Ovary (tissue), 9 donors: ENCODE data around the gene MYO1E. TPM values are rescaled to one million over a fixed set of nuclear protein-coding genes. Genes with fewer than 3 reads are reported as not detected.
A peak's percentile ranks its signal among the peaks of the same experiment; 100 is the strongest.

Source experiments
- microRNA counts: library from miRNA; unstranded; fragments of <30 nt; microRNA quantifications from one replicate; lab custom pipeline; 2016
- microRNA-seq, 3 donors: library from miRNA; unstranded; fragments of <30 nt; microRNA quantifications; one replicate each; pipeline versions ENCODE4 to v1.2.0, GENCODE V29; 2019 to 2020
- polyA plus RNA-seq, 2 donors: library from polyadenylated mRNA; stranded (reverse); fragments of 200-250 nt in 1 of 2; fragments of 350-450 nt in 1 of 2; fragmentation: Illumina TruSeq in 1 of 2; extraction: RNeasy Lipid Tissue Mini Kit (QIAGEN cat#74804) in 1 of 2; gene quantifications; one replicate each; pipeline ENCODE4 v1.2.3, GENCODE V29; 2013 to 2014
- small RNA-seq: library from RNA; depleted of rRNA; stranded (forward); fragments of <200 nt; gene quantifications from one replicate; pipeline ENCODE3, GENCODE V24; 2016
- total RNA-seq, 7 donors: library from RNA; depleted of rRNA in 2 of 7; stranded (reverse); fragments of >200 nt in 2 of 7; fragmentation: NEBNext Ultra II Directional in 3 of 7; extraction: Animal tissue kit (Norgen Biotek cat#: 25700) in 3 of 7; gene quantifications; one replicate each; pipeline versions ENCODE4 v1.1.0 to v1.2.4, GENCODE V29; 2016 to 2023
- donor health status: DM: no; HTN: no; CAD: no; lungs with moderate emphysema.
- donor health status: DM: no; HTN: no; CAD: no.
- donor health status: Bipolar disorder and iron deficiency.
- donor health status: DM: yes; HTN: yes; CAD: no.
- donor health status: DM: no; HTN: no; CAD: no.
- donor health status: DM: yes; HTN: yes; CAD: no.

MYO1E gene
- total and polyA plus RNA-seq, 9 donors, result 11.6 to 96.0 (median 44.8) TPM

MicroRNAs encoded within 50 kb of the gene (microRNA counts, 767-probe panel; counts per million panel counts)
- microRNA hsa-miR-2116-5p (lab: Ali Mortazavi, UCI), result 530 counts per million, percentile 78 among the panel's probes with 10 or more counts

Small RNAs within 50 kb of the gene (microRNA-seq; reads per million reads assigned to microRNA genes)
- 1.1 to 3.0 (median 1.9) reads per million in 3 donors for gene MIR2116

Small RNAs within 50 kb of the gene (small RNA-seq; reads per million reads assigned to genes)
- gene MIR2116, result not detected
- not detected for gene RF00019
- gene RNU4-80P, result not detected
- gene RNU6-212P, result not detected

Other genes with a start within 250 kb of the MYO1E start
- gene LDHAL6B, start 166.0 kb downstream of the MYO1E start, total RNA-seq, result not detected
- not detected for gene LDHAL6B, start 166.0 kb downstream of the MYO1E start, polyA plus RNA-seq
- 1 to 10 TPM in 2 of 7 donors, under 1 TPM in 5; 0.35 to 5.1 (median 0.61) TPM for gene FAM81A, start 65.3 kb upstream of the MYO1E start, total RNA-seq
- 1 to 10 TPM in 1 of 2 donors, under 1 TPM in 1; 0.85 to 2.2 TPM for gene FAM81A, start 65.3 kb upstream of the MYO1E start, polyA plus RNA-seq
- gene GCNT3, start 238.9 kb upstream of the MYO1E start, total RNA-seq, result 1 to 10 TPM in 3 of 7 donors, under 1 TPM in 2, not detected in 2; 0.51 to 4.1 (median 1.2) TPM
- gene GCNT3, start 238.9 kb upstream of the MYO1E start, polyA plus RNA-seq, result under 1 TPM; 0.50 to 0.57 TPM